Measurements from ENCODE around the gene YPEL5.

YPEL5 gene

DNA sequence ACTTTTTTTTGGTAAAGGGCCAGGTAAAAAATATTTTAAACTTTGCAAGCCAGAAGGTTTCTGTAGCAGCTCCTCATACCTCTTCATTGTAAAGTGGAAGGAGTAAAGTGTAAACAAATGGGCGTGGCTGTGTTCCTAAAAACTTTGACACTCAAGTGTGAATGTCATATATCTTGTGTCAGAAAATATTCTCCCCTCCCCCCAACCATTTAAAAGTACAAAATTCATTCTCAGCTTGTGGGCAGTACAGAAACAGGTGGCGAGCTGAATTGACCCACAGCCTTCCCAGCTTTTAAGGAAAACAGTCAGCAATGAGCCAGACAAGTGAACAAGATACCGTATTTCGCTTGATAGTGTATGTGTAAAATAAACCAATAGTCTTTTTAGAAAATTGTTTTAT, 4.0 kb downstream of the YPEL5 start:
- TF ChIP-seq GATA2 (IDR thresholded peaks at IDR 0.05; ENCODE audit: low read depth, low read length) (no peak), GATA3 (IDR thresholded peaks at IDR 0.05; ENCODE audit: low read depth, low read length) (no peak)

DNA sequence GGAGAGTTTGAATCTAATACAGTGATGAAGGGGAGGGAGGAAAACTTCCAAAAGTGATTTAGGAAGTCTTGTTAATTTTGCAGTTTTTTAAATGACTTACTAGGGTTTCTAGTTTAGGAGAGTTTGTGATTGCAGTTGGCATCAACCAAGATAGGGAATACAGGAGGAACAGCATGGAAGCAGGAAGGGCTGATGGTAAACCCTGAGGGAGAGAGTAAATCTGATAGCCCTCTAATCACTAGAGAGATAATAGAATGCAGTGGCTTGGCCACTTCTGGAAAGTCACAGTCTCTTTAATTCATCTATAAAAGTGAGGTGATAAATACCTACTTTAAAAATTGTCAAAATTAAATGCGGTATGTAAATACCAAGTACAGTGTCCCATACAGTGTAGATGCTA, 5.6 kb downstream of the YPEL5 start:
- TF ChIP-seq GATA3 (IDR thresholded peaks at IDR 0.05; ENCODE audit: low read depth, low read length) = 0 out of 2 replicates have a peak, but pooled peaks have one; percentile 36
- peak; percentile 52; the same call in 1 of the 2 replicates for TF ChIP-seq GATA2 (IDR thresholded peaks at IDR 0.05; ENCODE audit: low read depth, low read length)

DNA sequence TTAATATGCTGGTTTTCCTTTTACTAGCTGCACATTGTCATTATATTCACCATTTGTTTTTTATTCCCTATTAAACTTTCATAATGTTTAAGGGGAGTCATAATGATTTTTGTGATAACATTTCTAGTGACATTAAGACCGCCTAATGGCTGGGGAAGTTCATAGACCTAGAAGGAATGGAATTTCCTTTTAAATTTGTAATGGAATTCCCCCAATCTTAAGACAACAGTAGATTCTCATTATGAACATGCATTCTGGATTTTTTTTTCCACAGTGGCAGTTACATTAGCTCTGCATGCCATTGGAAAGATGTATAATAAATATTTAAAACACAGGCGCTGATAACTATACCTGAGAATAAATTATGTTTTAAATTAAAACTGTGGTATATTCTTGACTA, 8.4 kb downstream of the YPEL5 start:
- TF ChIP-seq GATA3 (IDR thresholded peaks at IDR 0.05; ENCODE audit: low read depth, low read length) (no peak), GATA2 (IDR thresholded peaks at IDR 0.05; ENCODE audit: low read depth, low read length) (no peak)

DNA sequence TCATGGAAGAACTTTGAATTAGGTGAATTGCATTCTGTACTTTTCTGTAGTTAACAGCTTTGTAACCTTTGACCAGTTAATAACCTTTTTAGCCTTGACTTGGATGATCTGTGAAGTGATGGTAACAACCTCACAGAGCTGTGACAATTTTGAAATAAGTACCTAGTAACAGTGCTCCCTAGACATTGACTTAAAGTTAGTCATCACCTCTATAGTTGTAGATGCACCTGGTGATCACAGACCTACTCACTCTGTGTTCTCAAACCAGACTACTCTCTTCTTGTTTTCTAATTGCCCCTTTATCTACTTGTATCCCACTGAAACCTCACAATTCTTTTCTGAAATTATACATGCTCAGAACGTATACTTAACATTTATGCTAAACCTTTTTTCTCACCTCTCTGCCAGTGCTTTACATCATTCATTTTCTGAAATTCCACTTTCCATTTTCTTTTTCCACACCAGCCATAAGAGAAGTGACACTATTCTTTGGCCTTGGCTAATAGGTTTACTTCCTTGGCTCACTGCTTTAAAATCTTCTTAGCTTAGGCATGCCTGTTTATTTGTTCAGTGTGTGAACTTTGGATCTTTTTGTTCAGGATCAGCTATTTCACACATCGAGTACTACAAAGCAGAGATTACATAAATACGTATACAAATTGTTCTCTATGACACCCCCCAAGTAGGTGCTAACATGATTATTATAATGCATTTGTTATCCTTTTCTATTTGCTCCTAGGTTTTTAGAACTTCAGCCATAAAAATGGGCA, 9.3 kb downstream of the YPEL5 start:
- TF ChIP-seq GATA2 (IDR thresholded peaks at IDR 0.05; ENCODE audit: low read depth, low read length) = no peak
- no peak for TF ChIP-seq GATA3 (IDR thresholded peaks at IDR 0.05; ENCODE audit: low read depth, low read length)

DNA sequence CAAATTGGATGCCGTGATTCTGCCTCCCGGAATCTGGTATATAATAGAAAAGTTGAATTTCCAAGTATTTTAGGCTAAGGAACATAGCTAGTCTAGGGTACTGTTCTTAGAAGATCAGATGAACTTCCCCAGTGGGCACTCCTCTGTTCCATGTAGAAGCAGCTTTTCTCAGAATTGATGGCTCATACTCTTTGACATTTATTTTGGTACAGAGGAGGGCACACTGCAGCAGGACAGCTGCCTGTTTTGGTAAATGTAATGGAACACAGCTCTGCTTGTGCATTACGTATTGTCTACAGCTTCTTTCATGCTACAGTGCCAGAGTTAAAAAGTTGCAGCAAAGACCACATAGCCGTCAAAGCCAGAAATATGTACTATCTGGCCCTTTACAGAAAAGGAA, 10.8 kb downstream of the YPEL5 start:
- TF ChIP-seq GATA2 (IDR thresholded peaks at IDR 0.05; ENCODE audit: low read depth, low read length) (no peak), GATA3 (IDR thresholded peaks at IDR 0.05; ENCODE audit: low read depth, low read length) (no peak)

DNA sequence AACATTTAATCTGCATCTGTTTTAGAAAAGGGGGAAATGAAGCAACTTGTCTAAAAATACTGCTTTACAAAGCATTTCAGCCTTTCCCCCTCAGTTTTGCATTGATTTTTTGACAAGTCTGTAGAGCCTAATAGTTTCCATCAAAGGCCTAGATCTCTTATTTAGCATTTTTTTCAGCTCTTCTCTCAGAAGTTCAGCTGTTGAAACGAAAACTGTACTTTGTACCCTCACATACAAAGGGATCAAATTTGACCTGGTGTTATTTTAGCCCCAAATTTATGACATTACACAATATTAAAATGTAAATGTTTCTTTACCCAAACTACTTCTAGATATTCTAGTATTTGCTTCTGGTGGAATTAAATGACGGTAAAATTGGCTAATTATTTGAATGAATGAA, 13.0 kb downstream of the YPEL5 start:
- TF ChIP-seq GATA2 (IDR thresholded peaks at IDR 0.05; ENCODE audit: low read depth, low read length) = no peak

DNA sequence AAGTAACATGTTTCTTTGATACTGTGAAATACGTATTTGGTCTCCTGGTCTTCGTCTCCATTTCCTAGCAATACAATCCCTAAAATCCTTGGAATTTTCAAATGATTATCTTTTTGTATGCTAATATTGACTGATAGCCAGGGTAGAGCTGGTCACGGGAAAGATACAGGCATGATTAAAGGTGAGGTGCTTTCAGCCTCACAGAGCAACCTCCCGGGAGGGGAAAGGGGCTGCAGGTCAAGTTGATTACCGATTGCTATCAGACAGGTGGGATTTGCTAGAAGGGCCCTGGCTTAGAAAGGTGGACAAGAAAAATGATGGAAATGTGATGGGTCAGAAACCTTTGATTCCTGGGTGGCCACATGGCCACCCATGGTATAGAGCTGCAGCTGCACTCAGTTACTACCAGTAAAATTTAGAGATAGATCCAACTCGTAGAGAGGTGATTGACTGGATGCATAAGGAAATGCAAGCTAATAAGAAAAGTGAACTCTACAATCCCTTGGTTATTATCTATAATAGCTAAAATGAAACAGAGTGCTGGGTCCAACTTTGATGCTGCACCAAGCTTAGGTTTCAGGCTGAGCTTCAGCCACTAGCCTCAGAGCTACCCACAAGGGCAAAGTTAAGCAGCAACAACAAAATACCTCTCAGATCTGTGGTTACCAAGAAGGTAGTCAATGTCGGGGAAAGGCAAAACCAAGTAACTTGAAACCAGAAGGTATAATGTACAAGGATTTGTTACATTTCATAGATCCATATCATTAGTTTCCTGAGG, 15.3 kb downstream of the YPEL5 start:
- TF ChIP-seq GATA2 (IDR thresholded peaks at IDR 0.05; ENCODE audit: low read depth, low read length) (no peak), GATA3 (IDR thresholded peaks at IDR 0.05; ENCODE audit: low read depth, low read length) (no peak)

DNA sequence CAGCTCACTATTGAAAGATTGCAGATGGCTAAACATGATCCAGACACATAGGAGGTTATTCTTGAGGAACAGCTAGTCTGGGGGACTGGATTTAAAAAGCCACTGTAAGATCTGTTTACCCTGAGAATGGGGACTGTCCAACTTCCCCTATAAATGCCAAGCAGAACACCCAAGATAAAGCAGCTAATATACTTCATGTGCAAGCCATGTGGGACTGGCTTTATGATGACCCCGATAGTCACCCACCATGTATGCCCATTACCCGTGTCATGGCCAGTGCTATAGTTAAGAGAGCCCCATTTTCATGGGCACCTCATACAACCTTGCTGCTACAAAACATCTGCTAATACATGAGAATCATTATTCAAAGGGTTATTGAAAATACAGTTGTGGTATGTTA, 16.0 kb downstream of the YPEL5 start:
- TF ChIP-seq GATA2 (IDR thresholded peaks at IDR 0.05; ENCODE audit: low read depth, low read length) = no peak
- no peak for TF ChIP-seq GATA3 (IDR thresholded peaks at IDR 0.05; ENCODE audit: low read depth, low read length)

DNA sequence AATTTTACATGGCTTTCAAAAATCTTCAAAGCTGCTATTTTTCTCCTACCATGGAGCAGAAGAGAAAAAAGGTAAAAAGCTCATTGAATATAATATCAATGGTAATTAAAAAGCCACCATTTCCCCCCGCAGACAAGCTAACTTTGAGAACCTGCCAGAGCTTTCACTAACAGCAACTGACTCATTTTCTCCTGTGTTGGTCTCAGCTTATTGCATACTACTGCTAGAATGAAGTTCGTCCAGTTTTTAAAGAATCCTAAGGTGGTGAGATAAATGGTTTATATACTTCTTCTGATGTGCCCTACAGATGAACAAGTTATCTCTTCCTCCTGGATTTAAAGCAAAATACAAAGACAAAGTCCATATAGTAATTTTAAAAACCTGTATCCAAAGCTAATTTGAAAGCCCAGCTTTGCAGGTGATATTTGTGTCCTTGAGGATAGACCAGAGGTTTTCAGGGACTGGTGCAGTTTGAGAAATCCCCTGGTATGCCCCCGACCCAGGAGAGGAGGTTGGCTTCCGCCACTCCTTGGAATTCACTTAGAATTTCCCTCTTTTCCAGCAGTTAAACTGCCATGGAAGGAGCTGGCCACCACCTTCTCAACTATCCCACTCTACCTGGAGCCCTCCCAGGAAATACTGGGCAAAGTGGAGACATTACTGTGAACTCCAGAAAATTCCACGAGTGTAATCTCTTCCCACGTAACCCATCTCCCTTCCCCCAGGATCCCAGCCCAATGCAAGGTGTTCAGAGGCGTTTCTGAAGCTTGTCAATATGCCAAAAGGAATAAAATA, 17.5 kb downstream of the YPEL5 start:
- TF ChIP-seq GATA3 (IDR thresholded peaks at IDR 0.05; ENCODE audit: low read depth, low read length) (no peak), GATA2 (IDR thresholded peaks at IDR 0.05; ENCODE audit: low read depth, low read length) (no peak)

DNA sequence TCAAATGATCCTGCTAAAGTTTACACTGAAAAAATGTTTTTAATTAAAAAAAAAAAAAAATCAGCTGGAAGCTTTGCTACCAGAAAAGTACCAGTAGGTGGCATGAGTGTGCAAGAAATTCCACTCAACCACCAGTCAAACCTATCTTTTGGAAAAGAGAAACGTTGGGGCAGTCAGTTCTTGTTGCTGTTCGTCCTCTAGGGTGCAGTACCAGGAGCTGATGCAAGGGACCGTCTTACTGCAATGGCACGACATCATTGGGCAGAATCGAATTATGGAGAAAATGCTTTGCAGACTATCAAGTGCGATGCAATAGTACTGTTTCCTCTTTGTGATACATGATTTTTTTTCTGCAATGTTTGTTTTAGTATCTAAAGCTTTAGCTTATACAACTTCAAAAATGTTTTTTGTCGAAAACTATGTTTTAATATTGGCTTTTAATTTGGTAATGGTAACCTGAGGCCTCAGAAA, 18.3 kb downstream of the YPEL5 start:
- TF ChIP-seq GATA3 (IDR thresholded peaks at IDR 0.05; ENCODE audit: low read depth, low read length) (no peak), GATA2 (IDR thresholded peaks at IDR 0.05; ENCODE audit: low read depth, low read length) (0 out of 2 replicates have a peak, but pooled peaks have one; percentile 15)

DNA sequence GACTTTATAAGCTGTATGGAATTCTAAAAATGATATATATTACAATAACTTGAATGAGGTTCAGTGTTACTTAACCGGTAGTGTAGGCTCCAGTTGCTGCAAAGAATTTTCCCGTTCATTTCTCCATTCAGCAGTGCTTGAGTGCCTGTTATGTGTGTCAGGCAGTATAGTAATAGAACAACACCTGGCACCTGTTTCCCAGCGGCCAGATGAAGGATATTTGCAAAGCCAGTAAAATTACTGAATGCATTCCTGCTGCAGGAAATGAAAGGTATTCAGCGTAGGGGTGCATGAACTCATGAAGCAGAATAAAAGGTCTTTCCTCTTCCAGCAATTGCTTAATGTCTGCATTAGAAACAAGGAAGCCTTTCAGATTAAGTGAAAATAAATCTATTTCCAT, 18.8 kb downstream of the YPEL5 start:
- TF ChIP-seq GATA3 (IDR thresholded peaks at IDR 0.05; ENCODE audit: low read depth, low read length) = no peak
- no peak for TF ChIP-seq GATA2 (IDR thresholded peaks at IDR 0.05; ENCODE audit: low read depth, low read length)

DNA sequence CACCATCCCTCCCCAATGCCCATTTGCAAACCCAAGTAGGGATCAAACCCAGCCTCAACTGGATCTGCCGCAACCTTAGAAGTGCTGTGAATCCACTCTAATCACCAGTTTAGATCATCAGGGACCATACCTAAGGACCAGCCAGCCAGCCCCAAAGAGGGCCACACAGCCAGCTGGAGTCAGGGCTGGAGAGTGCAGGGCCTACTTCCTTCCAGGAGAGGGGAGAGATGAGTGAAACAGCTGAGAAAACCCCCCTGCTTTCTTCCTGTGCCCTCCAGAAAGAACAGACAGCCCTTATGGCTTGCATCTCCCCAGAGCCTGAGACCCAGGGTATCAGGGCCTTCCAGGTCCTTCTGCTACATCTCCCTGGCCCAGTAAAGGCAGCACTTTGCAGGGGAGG, 25.8 kb downstream of the YPEL5 start:
- TF ChIP-seq GATA3 (IDR thresholded peaks at IDR 0.05; ENCODE audit: low read depth, low read length) (no peak), GATA2 (IDR thresholded peaks at IDR 0.05; ENCODE audit: low read depth, low read length) (no peak)

DNA sequence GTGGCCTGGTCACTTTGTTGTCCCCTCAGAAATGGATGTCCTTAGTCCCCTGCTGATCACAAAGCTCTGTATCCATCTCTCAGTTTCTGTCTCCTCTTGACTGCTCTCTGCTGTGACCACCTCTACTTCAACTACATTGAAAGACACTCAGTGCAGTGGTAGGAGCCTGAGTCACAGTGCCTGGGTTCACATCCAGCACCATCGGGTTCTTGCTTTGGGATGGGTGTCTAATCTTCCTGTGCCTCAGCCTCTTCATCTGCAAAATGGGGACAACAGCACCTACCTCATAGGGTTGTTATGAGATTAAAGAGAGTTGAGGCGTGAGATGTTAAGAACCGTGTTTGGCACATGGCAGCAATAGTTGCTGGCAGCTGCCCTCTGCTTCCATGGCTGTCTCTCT, 30.6 kb downstream of the YPEL5 start:
- no peak for TF ChIP-seq GATA2 (IDR thresholded peaks at IDR 0.05; ENCODE audit: low read depth, low read length)

DNA sequence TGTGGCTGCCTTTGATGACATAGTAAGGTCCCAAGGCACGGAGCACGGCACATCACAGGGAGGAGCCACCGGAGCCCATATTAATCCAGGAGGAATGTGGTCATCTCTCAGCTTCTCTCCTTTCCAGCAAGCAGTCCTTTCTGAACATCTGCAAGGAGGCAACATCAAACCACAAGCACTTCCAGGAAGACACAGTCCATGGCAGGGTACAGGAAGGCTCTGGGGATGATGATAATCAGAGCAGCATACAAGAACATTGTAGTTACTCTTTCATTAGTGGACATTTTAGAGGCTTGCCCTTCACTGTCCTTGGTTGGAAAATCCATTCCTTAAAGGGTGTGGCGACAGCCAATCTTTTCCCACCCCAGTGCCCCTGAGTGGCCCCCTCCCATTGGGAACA, 31.1 kb downstream of the YPEL5 start:
- TF ChIP-seq GATA3 (IDR thresholded peaks at IDR 0.05; ENCODE audit: low read depth, low read length) (no peak), GATA2 (IDR thresholded peaks at IDR 0.05; ENCODE audit: low read depth, low read length) (no peak)

All from SH-SY5Y (cell line).